GM19372 (cell line): ENCODE measurements around the gene GALNT17.
"Not testable (repeated sequence)": the region's sequence is repeated elsewhere in the genome, so short reads cannot be mapped to it uniquely, and the experiment has no call there.

Experiments
- ATAC-seq: cut with Tn5 transposase; IDR thresholded peaks from one replicate; pipeline ENCODE4 v1.9.1; 2021; ENCODE audit warnings: mild to moderate bottlenecking, low read depth, moderate library complexity; ENCODE audit not compliant: unreplicated experiment

GALNT17 gene

DNA sequence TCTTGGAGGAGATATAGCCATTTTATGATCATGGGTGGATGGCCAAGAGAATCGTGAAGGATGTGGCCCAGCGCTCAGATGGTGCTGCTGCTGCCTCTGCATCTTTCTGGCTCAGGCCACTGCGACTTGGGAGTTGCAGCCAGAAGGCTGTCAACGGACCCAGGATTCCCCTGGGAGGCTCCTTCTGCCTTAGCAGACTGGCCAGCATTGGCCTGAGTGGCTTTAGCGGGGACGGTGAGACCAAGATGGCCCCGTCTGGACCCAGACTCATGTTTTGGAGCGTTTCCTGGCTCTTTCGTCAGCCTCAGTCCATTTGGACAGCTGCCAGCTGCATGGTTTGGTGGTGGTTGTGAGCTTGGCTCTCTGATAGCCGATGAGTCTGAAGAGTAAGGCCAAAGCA is 97.2 kb downstream of the GALNT17 start:
- no peak for ATAC-seq

DNA sequence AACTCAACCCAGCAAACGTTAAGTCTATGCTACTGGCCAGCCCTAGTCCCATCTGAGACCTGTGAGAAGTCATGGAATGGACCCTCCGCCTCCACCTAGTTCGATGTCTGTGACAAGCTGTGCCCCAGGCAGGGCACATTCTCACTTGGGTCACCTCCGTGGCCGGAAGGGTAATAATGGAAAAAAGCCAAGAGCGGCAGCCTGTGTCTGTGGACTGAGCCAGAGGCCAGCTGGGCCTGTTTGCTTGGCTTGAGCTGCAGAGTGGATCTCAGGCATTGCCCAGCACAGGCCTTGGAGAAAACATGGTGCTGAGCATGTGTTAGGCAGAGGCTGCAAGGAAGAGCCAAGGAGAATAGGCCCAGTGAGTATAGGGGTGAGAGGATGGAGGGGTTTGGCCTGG is 97.8 kb downstream of the GALNT17 start:
- ATAC-seq: no peak

DNA sequence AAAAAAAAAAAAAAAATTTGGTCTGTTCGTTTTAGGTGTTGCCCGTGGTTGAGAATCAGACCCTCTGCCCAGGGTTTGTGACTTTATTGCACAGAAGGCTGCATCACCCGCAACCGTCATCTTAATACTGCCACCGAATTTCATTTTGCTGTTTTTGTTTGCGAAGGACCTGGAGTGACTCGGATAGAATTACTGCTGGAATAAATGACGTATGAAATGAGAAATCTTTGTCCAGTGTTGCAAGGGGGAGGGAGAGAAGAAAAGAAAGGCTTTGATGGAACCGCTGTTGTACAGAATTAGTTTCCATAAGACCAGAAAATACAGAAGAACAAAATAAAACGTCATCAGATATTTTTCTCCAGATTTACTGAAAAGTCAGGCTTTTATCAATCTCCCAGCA is 103.3 kb downstream of the GALNT17 start:
- no peak for ATAC-seq

DNA sequence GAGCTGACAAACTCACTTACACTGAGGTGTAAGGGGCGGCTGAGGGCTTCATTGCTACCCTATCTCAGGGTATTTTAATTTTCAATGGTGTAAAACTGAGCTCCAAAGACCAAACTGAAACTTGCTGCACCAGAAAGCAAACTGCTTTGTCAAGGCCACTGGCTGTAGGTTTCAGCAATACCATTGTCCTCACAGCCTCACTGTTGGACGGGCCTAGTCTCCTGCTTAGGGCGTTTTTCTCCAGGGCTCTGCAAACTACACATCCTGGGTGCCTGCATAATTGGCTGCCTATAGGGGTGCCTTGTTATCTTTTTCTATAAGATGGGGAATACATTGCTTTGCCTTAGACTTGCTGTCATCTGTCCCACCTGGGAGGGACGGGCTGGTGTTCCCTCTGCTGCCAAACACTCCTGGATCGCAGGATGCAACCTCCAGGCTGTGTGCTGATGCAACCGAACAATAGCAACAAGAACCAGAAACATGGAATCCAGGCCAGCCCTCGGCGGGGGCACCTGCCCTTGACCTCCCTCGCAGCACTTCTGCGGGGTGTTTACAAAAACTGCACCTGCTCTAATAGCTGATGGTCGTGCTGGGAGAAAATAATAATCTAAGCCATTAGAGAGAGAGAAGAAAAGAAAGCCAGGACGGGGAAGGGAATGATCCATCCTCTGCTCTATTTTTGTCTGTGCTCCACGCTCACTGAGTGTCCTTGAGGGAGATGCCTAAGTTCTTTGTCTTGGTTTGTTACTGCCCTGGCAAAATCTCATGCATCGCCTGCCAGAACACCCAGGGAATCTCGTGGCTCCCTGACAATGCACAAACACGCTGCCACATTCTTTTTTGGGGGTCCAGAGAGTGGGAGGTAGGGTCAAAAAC is 104.5 kb downstream of the GALNT17 start:
- ATAC-seq: no peak

DNA sequence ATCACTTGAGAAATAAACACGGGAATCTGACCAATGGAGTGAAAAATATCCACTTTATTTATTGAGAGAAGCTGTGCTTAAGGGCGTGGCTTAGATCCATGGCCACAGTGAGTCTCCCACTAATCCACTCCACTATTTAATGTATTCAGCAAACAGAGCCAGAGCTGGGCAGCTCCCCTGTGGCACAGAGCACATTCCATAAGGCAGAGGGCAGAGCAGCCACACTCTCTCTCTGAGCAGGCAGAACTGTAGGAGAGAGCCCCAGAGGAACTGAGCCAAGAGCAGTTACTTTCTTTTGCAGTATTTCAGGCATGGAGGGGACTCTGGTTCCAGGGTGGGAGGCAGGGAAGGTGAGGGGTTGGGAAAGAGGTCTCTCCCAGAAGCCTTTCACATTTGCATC is 106.0 kb downstream of the GALNT17 start:
- no peak for ATAC-seq

DNA sequence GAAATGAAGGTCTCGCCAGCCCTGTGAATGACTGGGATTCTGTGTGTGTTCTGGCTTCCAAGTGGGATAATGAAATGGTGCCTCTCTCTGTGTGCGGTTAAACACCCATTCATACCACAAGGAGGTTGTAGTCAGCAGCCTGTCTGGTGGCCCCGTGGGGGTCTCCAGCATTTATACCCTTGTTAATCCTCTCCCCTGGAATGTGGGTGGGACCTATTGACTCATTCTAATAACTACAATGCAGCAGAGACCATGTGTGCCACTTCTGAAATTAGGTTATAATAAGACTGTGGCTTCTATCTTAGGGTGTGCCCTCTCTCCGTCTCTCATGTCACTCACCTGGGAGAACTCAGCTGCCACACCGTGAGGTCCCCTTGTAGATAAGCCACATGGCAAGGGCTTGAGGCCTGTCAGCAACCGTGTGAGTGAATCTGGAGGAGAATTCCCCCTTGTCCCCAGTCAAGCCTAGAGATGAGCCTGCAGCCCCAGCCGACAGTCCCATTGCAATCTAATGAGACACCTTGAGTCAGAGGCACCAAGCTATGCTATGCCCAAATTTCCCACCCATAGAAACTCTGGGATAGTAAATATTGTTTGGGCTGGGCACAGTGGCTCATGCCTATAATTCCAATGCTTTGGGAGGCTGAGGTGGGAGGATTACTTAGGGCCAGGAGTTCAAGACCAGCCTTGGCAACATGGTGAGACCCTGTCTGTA is 106.8 kb downstream of the GALNT17 start:
- ATAC-seq: no peak

DNA sequence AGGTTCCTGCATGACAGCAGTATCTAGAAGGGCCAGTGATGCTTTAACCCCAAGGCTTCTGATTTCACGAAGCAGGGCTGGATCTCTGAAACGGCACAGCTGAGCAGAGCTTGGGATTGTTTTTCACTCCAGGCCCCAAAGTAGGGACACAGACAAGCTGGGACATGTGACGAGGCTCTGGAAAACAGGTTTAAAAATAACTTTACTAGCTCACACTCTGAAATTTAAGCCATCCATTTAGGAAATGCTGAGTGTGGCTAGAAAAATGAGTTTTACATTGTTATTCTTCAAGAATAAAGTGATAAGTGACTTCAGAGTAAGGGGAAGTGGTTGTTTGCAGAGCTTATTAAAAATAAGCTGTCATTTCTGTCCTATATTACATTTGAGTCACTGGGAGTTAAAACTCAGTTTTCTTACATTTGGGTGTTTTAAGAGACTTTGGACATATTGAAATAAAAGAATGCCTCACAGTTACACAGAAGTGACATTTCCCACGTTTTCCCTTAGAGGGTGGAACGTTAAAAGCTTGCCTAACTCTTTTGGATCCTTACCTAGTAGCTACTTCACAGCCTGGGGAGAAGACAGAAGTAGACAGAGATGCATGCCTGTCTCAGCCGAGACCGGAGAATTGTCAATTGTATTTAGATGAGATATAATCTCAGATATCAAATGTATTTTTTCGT is 107.8 kb downstream of the GALNT17 start:
- ATAC-seq: no peak

DNA sequence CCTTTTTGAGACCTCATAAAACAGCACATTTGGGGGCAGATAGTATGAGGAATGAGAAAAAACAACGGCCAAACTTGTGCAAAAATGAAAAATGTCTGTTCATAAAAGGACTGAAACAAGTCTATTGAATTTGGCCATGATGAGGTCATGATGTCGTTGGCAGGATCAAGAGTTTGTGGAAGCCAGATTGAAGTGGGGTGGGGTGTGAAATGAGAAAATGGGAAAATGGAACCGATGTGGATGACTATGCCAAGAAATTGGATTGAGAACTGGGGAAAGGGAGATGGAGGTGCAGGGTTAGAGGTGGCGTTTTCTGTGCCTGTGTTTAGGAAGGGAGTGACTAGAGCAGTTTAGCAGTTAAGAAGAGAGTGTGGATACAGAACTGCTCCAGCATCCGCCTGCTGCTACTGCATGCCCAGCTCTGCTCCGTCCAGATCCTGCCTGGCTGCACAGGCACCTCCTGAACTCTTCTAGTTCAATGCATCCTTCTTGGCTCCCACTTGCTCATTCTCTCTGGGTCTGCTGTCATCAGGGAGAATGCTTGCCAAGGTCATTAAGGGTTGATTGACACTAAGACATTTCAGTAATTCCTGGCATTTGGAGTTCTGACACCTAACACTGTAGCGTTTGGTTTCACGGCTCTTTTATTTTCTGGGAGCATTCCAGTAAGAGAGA is 111.9 kb downstream of the GALNT17 start:
- no peak for ATAC-seq

DNA sequence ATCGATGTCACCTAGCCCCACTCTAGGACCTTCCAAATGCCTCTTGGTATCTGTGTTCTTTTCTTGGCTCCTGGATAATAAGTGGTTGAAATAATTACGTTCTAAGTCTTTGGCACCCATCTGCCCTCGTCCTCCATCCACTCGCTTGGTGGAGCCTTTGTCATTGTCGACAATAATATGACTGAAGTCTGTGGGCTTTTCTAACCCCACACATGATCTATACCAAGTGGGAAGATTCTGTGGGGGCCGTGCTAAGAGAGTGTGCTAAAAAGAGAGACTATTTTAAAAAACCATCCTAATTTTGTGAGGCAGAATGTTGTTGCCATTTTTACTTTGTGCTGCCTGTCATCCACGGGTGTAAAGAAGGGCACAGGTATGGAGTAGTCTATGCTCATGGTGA is 113.1 kb downstream of the GALNT17 start:
- ATAC-seq: no peak

DNA sequence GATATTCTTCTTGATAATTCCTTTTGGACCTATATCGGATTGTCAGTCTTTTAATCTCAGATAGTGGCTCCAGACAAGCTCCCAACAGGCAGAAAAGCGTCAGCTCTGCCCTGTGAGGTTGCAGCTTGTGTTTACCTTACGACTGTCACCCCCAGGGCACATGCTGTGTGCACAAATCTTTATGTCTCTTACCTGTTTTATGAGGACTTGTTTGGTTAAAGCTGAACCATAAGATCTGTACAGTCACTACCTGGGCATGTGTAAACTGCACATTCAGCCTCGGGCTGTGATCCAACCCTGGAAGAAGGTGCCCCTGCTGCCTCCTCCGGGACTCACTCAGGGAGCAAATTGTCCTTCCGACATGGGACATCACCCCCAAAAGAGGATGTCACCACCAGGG is 119.8 kb downstream of the GALNT17 start:
- ATAC-seq: no peak

DNA sequence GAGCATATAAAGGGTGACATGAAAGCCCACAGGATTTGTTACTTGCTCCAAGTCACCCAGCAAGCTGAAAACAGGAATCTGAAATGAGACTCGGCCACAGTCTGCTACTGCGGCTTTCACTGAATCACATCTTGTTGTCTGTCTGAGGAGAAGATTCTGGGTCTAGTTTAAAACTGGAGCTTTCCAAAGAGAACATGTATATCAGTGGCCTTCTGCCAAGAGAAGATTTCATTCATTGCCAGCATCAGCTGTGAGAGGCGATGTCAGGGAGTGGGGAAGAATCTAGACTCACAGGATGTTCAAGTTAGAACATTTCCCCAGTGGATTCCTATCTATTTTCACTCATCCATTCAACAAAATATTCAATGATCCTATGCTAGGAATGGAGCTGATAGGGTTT is 122.8 kb downstream of the GALNT17 start:
- no peak for ATAC-seq

DNA sequence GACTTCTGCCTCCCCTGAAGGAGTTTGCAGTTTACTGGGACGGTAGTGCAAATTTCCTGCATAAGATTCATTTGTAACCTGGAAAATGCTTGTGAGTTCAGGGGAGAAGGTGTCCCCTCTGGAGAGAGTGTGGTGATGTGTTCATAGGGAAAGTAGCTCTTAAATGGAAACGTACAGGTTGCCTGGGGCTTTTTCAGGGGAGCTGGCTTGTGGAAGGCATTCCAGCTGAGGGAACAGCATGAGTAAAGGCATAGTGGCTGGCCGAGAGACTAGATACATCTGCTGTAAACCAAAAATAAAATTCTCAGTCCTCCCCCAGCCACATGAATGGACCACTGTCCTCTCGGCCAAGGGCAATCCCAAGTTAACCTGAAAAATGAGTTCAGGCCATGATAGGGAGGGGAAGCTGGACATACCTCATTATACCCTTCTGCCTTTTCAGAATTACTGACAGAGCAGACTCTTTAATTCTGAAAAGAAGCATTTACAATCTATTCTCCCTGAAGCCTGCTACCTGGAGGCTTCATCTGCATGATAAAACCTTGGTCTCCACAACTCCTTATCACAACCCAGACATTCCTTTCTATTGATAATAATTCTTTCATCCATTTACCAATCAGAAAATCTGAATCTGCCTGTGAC is 123.7 kb downstream of the GALNT17 start:
- no peak for ATAC-seq

DNA sequence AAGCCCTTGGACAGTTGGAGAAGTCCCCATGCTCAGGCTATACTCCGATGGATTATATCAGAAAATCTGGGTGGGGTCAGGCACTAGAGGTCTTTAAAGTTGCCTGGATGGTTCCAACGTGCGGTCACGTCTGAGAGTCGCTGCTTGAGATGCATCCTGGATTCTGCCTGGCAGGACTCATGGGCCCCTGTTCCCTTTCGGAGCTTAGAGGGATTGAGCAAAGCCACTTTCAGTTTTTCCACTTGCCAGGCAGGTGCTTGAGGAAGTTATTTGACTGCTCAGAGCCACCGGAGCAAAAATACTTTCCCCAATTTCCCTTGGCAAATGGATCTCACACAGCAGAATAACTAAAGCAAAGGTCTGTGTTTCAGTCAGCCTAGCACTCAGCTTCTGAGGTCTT is 129.1 kb downstream of the GALNT17 start:
- no peak for ATAC-seq

DNA sequence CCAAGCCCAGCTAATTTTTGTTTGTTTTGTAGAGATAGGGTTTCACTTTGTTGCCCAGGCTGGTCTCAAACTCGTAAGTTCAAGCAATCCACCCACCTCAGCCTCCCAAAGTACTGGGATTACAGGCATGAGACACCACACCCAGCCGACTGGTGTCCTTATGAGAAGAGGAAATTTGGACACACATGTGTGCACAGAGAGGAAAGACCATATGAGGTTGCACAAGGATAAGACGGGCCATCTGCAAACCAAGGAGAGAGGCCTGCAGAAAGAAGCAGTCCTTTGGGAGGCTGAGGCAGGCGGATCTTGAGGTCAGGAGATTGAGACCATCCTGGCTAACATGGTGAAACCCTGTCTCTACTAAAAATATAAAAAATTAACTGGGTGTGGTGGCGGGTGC is 130.9 kb downstream of the GALNT17 start:
- ATAC-seq: not testable (repeated sequence)

DNA sequence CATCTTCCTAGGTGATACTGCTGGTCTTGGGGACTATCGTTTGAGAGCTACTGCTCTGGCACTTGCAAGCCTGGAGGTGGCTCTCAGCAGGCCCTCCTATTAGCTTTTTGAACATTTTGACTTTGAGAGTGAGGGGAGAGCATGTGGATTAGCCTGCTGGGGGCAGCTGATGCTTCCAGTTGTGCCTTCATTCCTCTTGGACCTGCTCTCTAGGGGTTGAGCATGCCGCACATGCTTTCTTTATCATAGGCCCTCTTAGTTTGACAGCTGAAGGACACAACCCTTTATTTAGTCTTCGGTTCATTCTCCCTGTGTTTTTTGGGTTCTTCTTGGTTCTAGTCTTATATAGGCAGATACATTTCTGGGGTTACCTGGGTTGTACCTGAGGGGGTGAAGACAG is 132.1 kb downstream of the GALNT17 start:
- ATAC-seq: no peak

DNA sequence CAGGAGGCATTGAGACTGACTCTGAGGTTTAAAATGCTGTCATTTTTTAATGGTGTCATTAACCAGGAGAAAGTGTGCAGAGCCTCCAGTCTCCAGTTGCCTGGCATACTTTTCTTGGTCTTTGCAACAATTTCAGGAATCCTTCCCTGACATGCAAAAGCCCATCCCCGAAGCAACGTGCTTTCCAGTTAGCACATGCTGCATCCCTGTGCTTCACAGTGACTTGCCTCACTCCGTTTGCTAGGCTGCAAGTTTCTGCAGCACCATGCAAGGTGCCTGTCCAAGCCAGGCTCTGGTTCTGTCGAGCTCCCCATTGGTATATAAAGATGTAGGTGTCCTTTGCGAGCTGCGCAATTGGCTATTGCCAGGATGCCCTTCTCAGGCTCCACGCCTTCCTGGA is 135.0 kb downstream of the GALNT17 start:
- no peak for ATAC-seq

DNA sequence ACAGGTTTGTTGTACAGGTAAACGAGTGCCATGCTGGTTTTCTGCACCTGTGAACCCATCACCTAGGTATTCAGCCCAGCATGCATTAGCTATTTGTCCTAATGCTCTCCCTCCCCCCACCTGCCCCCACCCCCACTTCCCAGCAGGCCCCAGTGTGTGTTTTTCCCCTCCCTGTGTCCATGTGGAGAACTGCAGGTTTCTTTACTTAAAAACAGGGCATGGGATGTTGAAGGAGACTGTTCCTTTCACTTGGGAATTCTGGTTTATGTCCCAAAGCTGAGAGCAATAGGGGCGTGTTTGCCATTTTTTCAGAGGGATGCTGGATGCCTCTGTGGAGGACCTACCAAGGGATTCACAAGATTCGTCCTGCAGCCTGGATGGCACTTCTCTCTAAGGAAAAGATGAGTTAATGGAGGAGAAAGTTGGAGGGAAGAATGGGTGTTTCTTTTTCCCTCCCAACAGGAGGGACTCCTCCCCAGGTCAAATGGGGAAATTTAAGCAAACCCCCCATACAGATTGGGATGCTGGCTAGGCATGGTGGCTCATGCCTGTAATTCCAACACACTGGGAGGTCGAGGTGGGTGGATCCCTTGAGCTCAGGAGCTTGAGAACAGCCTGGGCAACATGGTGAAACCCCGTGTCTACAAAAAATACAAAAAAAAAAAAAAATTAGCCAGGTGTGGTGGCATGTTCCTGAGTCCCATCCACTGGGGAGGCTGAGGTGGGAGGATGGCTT is 136.0 kb downstream of the GALNT17 start:
- no peak for ATAC-seq

DNA sequence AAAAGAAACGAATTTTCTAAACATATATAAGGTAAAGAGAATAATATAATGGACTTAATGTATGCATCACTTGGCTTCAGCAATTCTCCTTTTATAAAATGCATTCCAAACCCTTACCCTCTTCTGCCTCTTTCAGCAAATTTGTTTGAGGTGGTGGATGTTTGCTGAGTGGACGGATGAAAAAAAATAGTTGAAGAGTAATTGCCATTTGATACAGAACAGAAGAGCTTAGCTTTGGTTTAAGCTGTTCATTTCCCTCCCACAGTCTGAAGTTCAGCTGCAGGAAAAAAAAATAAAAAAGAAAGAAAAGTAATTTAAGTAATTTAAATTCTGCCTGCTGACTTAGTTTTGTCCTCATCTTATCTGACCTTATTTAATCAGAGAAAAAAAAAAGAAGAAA is 138.6 kb downstream of the GALNT17 start:
- no peak for ATAC-seq

DNA sequence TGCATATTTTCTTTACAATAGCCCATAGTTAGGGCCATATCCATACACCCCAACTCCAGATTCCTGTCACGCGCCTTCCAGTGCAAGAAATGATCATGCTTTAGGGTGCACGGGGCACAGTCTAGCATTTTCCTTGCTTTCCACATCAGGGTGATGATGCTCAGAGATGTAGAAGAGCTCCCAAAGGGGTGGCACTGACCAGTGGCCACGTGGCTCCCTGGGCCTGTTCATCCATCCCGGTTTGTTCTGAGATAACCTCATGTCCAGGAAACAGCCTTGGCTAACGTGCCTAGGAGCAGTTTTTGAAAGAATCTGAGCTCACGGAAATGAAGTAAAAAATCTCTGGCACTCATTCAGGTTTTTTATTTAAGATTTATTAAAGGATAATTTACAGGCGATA is 139.3 kb downstream of the GALNT17 start:
- no peak for ATAC-seq
